ENCODE measurements around the gene AKT2.
"Not testable (repeated sequence)": the region's sequence is repeated elsewhere in the genome, so short reads cannot be mapped to it uniquely, and the experiment has no call there.

Gene AKT2

GRCh38 chr19:40232949-40233810, 52.0 kb downstream of the AKT2 start:
- DNase-seq, result no peak

GRCh38 chr19:40232479-40232878, 52.7 kb downstream of the AKT2 start:
- no peak for DNase-seq

- no peak for DNase-seq
Measured at GRCh38 chr19:40231544-40232424, 53.4 kb downstream of the AKT2 start.

GRCh38 chr19:40231057-40231456, 54.1 kb downstream of the AKT2 start:
- no peak for DNase-seq

GRCh38 chr19:40229926-40230417, 55.2 kb downstream of the AKT2 start:
- DNase-seq, result no peak

- DNase-seq, result no peak
Measured at GRCh38 chr19:40229484-40229883, 55.7 kb downstream of the AKT2 start.

GRCh38 chr19:40228863-40229262, 56.3 kb downstream of the AKT2 start:
- no peak for DNase-seq

GRCh38 chr19:40228346-40228745, 56.8 kb downstream of the AKT2 start:
- no peak for DNase-seq

GRCh38 chr19:40225440-40226305, 59.5 kb downstream of the AKT2 start:
- no peak for DNase-seq

- DNase-seq, result no peak
Measured at GRCh38 chr19:40224342-40225150, 60.6 kb downstream of the AKT2 start.

- peak; percentile 62 for DNase-seq
Measured at GRCh38 chr19:40223135-40223822, 61.9 kb downstream of the AKT2 start.

GRCh38 chr19:40221858-40222619, 63.1 kb downstream of the AKT2 start:
- DNase-seq, result peak; percentile 70

- DNase-seq, result no peak
Measured at GRCh38 chr19:40220674-40221073, 64.5 kb downstream of the AKT2 start.

GRCh38 chr19:40219721-40220276, 65.3 kb downstream of the AKT2 start:
- DNase-seq, result no peak

- not testable (repeated sequence) for DNase-seq
Measured at GRCh38 chr19:40219029-40219428, 66.1 kb downstream of the AKT2 start.

GRCh38 chr19:40217934-40218890, 66.9 kb downstream of the AKT2 start, which contains the start of gene TTC9B:
TSS of gene TTC9B (minus strand) at chr19:40218384. CDS start at chr19:40218381, 3 bp downstream.
- peak; percentile 65 for DNase-seq

GRCh38 chr19:40217027-40217810, 67.9 kb downstream of the AKT2 start:
- no peak for DNase-seq

GRCh38 chr19:40216777-40217026, 68.4 kb downstream of the AKT2 start:
- DNase-seq, result no peak
